AG09319 (cell line): ENCODE results near the gene PNPLA1.

Experiments
- DNase-seq: peaks from one replicate; pipeline ENCODE4 v3.0.0-alpha.2; 2010; ENCODE audit warnings: low read depth; ENCODE audit errors: extremely low read depth
- CTCF ChIP-seq: IDR thresholded peaks from 2 replicates; pipeline ENCODE4 v1.5.1; 2011; ENCODE audit warnings: low read depth, mild to moderate bottlenecking, inconsistent platforms, low read length, moderate library complexity

Gene PNPLA1

GRCh38 chr6:36269834-36270705, at the start of gene PNPLA1:
TSS of gene PNPLA1 (plus strand) at chr6:36270060. CDS start at chr6:36270460, 400 bp downstream.
- no peak for DNase-seq
- no peak for TF ChIP-seq CTCF

GRCh38 chr6:36220226-36220625, 49.6 kb upstream of the PNPLA1 start:
- DNase-seq: no peak
- no peak for TF ChIP-seq CTCF

- no peak for TF ChIP-seq CTCF
- DNase-seq: no peak
These were observed 48.2 kb upstream of the PNPLA1 start for GRCh38 chr6:36221674-36222073.

DNA sequence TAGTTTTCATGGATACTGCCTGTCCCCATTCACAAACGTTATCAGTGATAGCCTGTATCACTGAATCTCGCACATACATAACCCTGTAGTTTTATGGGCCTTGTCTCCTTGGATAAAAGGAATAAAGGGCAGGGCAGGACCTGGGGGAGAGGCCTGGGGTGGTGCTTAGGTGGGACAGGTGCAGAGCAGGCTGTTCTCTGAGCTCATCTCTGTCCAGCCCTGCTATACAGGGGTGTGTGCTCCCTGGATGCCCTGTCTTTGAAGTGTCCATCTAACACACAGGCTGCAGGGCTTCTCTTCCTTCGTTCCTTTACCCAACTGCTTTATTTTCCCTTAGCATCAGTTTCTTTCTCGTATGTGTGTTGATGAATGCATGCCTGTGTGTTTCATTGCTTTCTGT, 46.9 kb upstream of the PNPLA1 start:
- DNase-seq: no peak
- no peak for TF ChIP-seq CTCF

DNA sequence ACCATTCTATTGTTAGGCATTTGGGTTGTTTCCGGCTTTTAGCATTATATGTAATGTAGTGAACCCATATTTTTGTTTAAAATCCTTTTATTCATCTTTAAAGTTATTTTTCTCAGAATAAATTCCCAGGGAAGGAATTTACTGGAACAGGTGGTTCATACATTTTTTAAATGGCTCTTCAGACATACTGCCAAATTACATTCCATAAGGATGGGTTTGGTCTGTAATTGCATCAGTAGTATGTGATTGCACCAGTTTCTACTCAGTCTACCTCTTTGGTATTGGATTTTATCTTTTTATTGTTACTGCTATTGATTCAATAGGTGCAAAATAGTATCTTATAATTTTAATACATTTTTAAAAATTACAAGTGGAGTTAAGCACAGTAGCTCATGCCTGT, 46.2 kb upstream of the PNPLA1 start:
- no peak for DNase-seq
- TF ChIP-seq CTCF: no peak

DNA sequence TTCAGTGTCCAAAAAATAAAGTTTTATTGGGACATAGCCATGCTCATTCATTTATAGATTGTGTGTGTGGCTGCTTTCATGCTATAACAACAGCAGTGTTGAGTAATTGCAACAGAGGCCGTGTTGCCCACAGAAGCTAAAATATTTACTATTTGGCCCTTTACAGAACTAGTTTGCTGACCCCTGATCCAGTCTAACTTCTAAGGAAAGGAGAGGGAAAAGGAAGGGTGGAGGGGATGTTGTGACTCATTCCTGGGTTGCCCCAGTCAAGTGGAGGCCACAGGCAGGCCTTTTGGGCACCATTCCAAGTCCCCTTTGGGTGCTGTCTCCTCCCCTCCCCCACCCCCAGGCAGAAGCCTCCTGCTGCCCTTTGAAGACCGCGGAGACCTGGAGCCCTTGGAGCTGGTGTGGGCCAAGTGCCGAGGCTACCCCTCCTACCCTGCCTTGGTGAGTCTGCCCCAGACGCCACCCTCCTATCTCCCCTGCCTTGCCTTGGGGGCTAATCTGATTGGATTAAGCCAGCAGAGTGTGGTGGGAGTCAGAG, 44.9 kb upstream of the PNPLA1 start:
- no peak for DNase-seq
- no peak for TF ChIP-seq CTCF

DNA sequence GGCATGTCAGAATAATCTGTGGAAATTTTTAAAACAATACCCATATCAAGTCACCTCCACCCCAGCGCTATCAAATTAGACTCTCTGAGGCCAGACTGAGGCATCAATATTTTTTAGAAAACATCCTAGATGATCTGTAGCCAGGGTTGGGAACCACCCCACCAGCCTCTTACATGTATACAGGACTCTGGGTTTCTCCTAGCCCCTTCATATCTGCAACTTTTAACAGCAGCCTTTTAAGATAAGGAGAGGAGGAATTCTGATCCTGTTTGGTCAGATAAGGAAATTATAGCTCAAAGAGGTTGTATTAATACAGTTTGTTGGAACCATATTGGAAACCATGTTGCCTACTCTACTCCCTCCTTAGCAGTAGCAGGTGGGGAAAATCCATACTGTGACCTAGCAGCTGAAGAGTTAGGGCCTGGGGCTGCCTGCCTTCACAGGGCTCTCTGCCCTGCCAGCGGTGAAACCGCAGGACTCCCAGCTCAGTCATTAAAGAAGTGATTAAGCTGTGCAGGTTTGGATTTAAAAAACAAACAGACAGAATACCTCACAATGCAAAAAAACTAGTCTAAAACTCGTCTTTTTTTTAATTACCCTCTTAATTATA, 43.3 kb upstream of the PNPLA1 start:
- DNase-seq: no peak
- no peak for TF ChIP-seq CTCF
